ENCODE results near the gene STAT5B. TPM values are rescaled to one million over a fixed set of nuclear protein-coding genes. Genes with fewer than 3 reads are reported as not detected.

STAT5B gene
- total and polyA plus RNA-seq, 9 of the 15 experiments (the other 6 are each of a cell fraction or from before 2014, with no cell fraction given) = 20.8 to 176 (median 92.4) TPM

DNA sequence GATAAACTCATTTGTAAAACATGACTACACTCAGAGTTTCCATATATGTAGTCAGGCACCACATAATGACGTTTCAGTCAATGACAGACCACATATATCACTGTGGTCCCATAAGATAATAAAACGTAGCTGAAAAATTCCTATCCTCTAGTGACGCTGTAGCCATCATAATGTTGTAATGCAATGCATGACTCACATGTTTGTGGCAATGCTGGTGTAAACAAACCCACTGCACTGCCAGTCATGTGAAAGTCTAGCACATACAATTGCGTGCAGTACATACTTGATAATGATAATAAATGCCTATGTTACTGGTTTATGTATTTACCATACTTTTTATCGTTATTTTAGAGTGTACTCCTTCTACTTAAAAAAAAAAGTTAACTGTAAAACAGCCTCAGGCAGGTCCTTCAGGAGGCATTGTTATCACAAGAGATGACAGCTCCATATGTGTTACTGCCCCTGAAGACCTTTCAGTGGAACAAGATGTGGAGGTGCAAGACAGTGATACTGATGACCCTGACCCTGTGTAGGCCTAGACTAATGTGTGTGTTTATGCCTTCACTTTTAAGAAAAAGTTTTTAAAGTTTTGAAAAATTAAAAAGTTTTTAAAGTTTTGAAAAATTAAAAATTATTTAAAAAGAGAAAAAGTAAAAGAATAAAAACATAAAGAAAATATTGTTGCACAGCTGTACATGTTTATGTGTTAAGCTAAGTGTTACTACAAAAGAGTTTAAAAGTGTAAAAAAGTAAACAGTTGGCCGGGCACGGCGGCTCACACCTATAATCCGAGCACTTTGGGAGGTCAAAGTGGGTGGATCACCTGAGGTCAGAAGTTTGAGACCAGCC is 9.0 kb downstream of the STAT5B start (continued):
- TF ChIP-seq FOXK2 (conservative IDR thresholded peaks at IDR 0.05 in 1 of 2, IDR thresholded peaks at IDR 0.05 in 1 of 2; ENCODE audit: low read depth in 2 of 2) (peak; percentile 88 to 91), MBD2 (IDR thresholded peaks at IDR 0.05; ENCODE audit: borderline replicate concordance, low read depth) (no peak), FOXA1 (IDR thresholded peaks at IDR 0.05; ENCODE audit: borderline replicate concordance) (no peak), ZNF77 (CRISPR knock-in tag; IDR thresholded peaks at IDR 0.05) (no peak), ATF1 (CRISPR knock-in tag; IDR thresholded peaks at IDR 0.05) (no peak; the same call in 1 of the 2 replicates), ATF1 (tag; IDR thresholded peaks at IDR 0.05) (peak; percentile 98), ZNF507 (tag; conservative IDR thresholded peaks at IDR 0.05) (no peak), ZSCAN29 (IDR thresholded peaks at IDR 0.05) (no peak), HDAC8 (tag; IDR thresholded peaks at IDR 0.05) (no peak), FOXP1 (CRISPR knock-in tag; IDR thresholded peaks at IDR 0.05) (peak; percentile 98), TCF3 (CRISPR knock-in tag; IDR thresholded peaks at IDR 0.05) (peak; percentile 87), DACH1 (IDR thresholded peaks at IDR 0.05; ENCODE audit: partially characterized antibody) (peak; percentile 69), FOS (IDR thresholded peaks at IDR 0.05; ENCODE audit: extremely low read depth, insufficient read length) (peak; percentile 55), CREM (IDR thresholded peaks at IDR 0.05; ENCODE audit: low read depth) (peak; percentile 96), MYC (IDR thresholded peaks at IDR 0.05; ENCODE audit: low read depth, low read length) (peak; percentile 33; the same call in 1 of the 2 replicates), MYC (CRISPR knock-in tag; IDR thresholded peaks at IDR 0.05; ENCODE audit: borderline replicate concordance, low read depth) (no peak)
- TF ChIP-seq, protein P1, sequence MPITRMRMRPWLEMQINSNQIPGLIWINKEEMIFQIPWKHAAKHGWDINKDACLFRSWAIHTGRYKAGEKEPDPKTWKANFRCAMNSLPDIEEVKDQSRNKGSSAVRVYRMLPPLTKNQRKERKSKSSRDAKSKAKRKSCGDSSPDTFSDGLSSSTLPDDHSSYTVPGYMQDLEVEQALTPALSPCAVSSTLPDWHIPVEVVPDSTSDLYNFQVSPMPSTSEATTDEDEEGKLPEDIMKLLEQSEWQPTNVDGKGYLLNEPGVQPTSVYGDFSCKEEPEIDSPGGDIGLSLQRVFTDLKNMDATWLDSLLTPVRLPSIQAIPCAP (CRISPR knock-in tag; IDR thresholded peaks at IDR 0.05; ENCODE audit: borderline replicate concordance) = no peak
- TF ChIP-seq, protein P2, sequence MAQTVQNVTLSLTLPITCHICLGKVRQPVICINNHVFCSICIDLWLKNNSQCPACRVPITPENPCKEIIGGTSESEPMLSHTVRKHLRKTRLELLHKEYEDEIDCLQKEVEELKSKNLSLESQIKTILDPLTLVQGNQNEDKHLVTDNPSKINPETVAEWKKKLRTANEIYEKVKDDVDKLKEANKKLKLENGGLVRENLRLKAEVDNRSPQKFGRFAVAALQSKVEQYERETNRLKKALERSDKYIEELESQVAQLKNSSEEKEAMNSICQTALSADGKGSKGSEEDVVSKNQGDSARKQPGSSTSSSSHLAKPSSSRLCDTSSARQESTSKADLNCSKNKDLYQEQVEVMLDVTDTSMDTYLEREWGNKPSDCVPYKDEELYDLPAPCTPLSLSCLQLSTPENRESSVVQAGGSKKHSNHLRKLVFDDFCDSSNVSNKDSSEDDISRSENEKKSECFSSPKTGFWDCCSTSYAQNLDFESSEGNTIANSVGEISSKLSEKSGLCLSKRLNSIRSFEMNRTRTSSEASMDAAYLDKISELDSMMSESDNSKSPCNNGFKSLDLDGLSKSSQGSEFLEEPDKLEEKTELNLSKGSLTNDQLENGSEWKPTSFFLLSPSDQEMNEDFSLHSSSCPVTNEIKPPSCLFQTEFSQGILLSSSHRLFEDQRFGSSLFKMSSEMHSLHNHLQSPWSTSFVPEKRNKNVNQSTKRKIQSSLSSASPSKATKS (CRISPR knock-in tag; IDR thresholded peaks at IDR 0.05) = no peak
- TF ChIP-seq, protein P3, sequence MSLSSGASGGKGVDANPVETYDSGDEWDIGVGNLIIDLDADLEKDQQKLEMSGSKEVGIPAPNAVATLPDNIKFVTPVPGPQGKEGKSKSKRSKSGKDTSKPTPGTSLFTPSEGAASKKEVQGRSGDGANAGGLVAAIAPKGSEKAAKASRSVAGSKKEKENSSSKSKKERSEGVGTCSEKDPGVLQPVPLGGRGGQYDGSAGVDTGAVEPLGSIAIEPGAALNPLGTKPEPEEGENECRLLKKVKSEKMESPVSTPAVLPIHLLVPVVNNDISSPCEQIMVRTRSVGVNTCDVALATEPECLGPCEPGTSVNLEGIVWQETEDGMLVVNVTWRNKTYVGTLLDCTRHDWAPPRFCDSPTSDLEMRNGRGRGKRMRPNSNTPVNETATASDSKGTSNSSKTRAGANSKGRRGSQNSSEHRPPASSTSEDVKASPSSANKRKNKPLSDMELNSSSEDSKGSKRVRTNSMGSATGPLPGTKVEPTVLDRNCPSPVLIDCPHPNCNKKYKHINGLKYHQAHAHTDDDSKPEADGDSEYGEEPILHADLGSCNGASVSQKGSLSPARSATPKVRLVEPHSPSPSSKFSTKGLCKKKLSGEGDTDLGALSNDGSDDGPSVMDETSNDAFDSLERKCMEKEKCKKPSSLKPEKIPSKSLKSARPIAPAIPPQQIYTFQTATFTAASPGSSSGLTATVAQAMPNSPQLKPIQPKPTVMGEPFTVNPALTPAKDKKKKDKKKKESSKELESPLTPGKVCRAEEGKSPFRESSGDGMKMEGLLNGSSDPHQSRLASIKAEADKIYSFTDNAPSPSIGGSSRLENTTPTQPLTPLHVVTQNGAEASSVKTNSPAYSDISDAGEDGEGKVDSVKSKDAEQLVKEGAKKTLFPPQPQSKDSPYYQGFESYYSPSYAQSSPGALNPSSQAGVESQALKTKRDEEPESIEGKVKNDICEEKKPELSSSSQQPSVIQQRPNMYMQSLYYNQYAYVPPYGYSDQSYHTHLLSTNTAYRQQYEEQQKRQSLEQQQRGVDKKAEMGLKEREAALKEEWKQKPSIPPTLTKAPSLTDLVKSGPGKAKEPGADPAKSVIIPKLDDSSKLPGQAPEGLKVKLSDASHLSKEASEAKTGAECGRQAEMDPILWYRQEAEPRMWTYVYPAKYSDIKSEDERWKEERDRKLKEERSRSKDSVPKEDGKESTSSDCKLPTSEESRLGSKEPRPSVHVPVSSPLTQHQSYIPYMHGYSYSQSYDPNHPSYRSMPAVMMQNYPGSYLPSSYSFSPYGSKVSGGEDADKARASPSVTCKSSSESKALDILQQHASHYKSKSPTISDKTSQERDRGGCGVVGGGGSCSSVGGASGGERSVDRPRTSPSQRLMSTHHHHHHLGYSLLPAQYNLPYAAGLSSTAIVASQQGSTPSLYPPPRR (CRISPR knock-in tag; IDR thresholded peaks at IDR 0.05; ENCODE audit: borderline replicate concordance) = no peak
- TF ChIP-seq, protein P4, sequence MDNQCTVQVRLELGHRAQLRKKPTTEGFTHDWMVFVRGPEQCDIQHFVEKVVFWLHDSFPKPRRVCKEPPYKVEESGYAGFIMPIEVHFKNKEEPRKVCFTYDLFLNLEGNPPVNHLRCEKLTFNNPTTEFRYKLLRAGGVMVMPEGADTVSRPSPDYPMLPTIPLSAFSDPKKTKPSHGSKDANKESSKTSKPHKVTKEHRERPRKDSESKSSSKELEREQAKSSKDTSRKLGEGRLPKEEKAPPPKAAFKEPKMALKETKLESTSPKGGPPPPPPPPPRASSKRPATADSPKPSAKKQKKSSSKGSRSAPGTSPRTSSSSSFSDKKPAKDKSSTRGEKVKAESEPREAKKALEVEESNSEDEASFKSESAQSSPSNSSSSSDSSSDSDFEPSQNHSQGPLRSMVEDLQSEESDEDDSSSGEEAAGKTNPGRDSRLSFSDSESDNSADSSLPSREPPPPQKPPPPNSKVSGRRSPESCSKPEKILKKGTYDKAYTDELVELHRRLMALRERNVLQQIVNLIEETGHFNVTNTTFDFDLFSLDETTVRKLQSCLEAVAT (IDR thresholded peaks at IDR 0.05) = peak; percentile 7 to 19; a peak in 2 of 4 replicates

Data from K562 (cell line).